Forelimb muscle (tissue), 1 donor: ENCODE measurements around the gene PI4KB. TPM values are rescaled to one million over a fixed set of nuclear protein-coding genes. Genes with fewer than 3 reads are reported as not detected.
"Not testable (repeated sequence)": the region's sequence is repeated elsewhere in the genome, so short reads cannot be mapped to it uniquely, and the experiment has no call there.

ENCODE experiments used
- DNase-seq: peaks from one replicate; pipeline ENCODE4 v3.0.0-alpha.2; 2013; ENCODE audit warnings: low read depth
- polyA plus RNA-seq: library from polyadenylated mRNA; unstranded; fragments of 120-200 nt; gene quantifications from one replicate; pipeline ENCODE4 v1.2.1, GENCODE V29; 2013; ENCODE audit not compliant: insufficient read length

PI4KB gene
- polyA plus RNA-seq: 54.9 TPM

DNA sequence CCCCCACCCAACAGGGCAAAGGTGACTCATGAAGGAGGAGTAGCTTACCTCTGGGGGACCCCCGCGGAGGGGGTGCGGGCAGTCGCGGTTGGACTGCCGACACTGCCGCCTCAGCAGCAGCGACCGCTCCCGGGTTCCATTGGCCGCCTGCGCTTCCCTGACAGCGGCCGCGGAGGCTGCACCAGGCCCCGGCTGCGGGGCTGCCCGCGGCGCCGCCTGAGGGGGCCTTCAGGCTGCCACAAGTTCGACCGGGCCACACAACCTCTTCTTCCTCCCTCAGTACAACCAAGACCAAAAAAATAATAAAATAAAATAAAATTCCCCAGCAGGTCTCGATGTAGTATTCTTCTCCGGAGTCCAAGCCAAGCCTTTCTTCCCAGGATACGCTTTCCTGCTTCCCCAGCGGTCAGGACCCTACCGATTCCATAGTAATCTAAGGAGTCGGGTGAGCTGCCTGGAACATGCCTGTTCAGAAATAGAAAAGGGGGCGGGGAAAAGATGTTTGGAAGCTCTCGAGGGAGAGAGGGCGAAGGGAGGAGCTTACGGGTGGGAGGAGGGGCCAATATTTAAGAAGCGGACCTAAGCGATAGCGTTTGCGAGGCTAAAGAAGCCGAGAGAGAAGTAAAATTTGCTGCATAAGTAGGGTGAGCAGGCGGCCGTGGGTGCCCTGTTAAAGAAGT, at the start of gene PI4KB:
PI4KB (minus strand) TSS at position 194 of the 680 bp plus-strand sequence. CDS start 10,935 bp downstream, outside the sequence.
- peak; percentile 94 for DNase-seq

GRCh38 chr1:151373196-151373595, 46.0 kb upstream of the PI4KB start:
- DNase-seq: no peak

GRCh38 chr1:151372058-151372934, 45.1 kb upstream of the PI4KB start, which contains the start of gene SELENBP1:
SELENBP1 (minus strand) TSS chr1:151372705; CDS start chr1:151372641, 64 bp downstream.
- no peak for DNase-seq

- DNase-seq: no peak
Measured at GRCh38 chr1:151371370-151372057, 44.3 kb upstream of the PI4KB start.

DNA sequence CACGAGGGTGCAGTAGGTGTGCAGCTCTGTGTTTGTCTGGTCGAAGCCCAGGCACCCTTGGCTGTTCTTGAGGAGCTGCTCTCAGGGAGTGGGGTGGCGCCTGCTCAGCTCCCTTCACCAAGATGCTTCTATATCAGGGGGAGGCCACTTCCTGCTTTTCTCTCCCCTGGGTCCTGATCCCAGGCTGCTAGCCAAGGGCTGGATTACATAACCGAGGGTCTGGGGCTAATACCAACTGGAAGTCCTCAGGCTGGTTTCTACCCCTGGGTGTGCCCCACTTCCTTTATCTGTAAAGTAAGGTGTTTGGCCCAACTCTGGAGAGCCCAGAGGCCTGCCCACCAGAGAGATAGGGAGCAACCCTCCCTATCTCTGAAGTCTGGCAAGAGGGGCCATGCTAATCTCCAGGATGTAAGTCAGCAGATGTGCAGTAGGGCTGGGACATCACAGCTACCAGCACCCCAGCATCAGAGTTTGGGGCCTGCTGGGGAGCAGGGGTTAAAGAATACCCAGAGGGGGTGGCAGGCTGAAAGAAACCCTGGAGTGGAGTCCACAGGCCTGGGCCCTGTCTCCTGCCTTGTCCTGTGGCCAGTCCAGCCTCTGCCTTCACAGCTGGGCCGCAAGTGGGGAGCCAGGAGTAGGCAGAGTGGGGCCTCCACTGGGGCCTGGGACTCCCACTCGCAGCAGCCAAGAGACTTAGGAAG, 43.1 kb upstream of the PI4KB start:
- DNase-seq: no peak

- no peak for DNase-seq
Measured at GRCh38 chr1:151369621-151370048, 42.4 kb upstream of the PI4KB start.

DNA sequence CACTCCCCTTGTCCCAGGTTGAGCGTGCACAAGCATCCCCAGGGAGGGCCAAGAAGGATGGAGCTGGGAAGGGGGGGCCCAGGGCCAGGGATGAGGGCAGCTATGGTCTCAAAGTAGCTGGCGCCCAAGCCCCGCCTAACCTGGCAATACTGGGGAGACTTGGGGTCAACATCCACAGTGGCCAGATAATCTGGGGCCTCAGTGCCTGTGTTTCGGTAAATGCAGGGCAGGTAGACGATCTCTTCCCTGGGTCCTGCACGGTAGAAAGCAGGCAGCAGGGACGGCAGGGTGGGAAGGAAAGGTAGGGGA, 42.0 kb upstream of the PI4KB start:
- DNase-seq: no peak

GRCh38 chr1:151368393-151369301, 41.4 kb upstream of the PI4KB start:
- no peak for DNase-seq

GRCh38 chr1:151367658-151368392, 40.6 kb upstream of the PI4KB start:
- DNase-seq: no peak

DNA sequence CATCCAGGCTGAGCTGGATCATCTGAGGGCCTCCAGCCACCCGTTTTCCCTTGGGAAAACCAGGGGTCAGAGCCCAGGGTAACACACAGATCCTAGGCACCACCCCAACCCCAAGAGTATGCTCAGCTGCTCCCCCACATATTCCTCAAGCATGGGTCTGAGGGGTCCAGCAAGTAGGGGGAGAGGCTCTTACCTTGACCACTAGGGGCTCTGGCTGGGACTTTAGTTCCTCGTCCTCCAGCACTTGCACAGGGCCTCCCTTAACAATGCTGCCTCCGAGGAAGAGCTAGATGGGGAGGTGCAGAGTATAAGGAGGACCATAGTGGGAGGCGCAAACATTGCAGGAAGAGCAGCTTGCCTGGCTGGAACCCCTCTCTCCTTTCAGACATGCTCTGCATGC, 37.8 kb upstream of the PI4KB start:
- DNase-seq: no peak

GRCh38 chr1:151362308-151363155, 35.3 kb upstream of the PI4KB start:
- no peak for DNase-seq

- DNase-seq: no peak
Measured at GRCh38 chr1:151361883-151362282, 34.7 kb upstream of the PI4KB start.

DNA sequence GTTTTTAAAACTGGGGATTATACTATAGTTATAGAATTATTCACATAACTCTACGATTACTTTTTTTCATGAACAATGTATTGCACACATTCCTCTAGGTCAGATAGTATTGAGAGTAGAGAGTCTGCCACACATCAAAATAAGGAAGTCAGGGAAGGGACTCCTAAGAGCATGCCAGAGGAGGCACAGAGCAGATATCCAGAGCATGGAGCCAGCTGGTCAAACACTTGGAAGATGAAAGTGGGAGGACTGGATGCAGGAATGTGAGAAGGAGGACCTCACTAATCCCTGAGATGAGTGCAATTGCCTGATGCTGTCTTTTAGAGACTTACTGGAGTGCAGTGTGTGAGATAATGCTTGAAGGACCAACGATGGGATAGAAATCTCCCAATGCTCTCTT, 29.5 kb upstream of the PI4KB start:
- DNase-seq: no peak

DNA sequence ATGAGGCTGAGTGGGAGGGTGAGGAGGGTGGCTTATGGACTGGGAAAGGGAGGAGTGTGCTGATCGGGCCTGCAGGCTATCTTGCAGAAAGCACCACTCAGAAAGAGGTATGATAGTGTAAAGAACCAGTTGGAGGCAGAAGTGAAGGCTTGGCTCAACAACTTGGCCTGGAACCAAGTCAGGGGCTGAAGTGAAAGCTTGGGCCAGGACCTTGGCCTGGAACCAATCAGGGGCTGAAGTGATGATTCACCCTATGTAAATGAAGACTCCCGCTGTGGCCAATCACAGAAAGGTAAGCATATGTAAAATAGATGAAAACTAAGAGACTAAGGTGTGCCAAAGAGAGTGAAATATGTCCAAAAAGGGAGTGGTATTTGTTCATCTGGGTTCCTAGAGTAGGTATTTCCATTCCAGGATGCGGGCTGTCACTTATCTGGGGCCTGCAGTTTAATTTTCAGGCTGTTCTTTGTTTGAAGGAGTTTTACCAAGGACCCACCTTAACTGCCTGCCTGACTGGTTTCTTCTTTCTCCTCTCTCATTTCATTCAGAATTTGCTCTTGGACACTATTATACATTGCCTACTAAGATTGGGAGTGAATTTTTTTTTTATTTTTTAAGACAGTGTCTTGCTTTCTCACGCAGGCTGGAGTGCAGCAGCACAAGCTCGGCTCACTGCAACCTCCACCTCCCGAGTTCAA, 25.0 kb upstream of the PI4KB start:
- no peak for DNase-seq

GRCh38 chr1:151350323-151350722, 23.1 kb upstream of the PI4KB start:
- DNase-seq: not testable (repeated sequence)

GRCh38 chr1:151347523-151348246, 20.5 kb upstream of the PI4KB start:
- DNase-seq: no peak

- DNase-seq: peak; percentile 95
Measured at GRCh38 chr1:151346769-151347522, 19.7 kb upstream of the PI4KB start, which contains the start of gene RFX5. RFX5 (minus strand) TSS chr1:151347252; CDS start chr1:151346320, 932 bp downstream.
